GM18951 (cell line): ENCODE data around the gene EPHA10.

Experiments used
- POLR2A ChIP-seq: IDR thresholded peaks from 4 replicates; pipeline ENCODE4 v1.6.1; 2011; ENCODE audit warnings: mild to moderate bottlenecking; ENCODE audit not compliant: insufficient read length, insufficient read depth; ENCODE audit errors: extremely low read depth
- in situ Hi-C: fragments of 300-500 bp; cut with MboI; formaldehyde crosslinking; loops from one replicate; pipeline ENCODE4 v1.12.0; 2022; ENCODE audit warnings: low sequenced_read_pairs, mixed read lengths, inconsistent platforms; ENCODE audit not compliant: unreplicated experiment

Gene EPHA10

DNA sequence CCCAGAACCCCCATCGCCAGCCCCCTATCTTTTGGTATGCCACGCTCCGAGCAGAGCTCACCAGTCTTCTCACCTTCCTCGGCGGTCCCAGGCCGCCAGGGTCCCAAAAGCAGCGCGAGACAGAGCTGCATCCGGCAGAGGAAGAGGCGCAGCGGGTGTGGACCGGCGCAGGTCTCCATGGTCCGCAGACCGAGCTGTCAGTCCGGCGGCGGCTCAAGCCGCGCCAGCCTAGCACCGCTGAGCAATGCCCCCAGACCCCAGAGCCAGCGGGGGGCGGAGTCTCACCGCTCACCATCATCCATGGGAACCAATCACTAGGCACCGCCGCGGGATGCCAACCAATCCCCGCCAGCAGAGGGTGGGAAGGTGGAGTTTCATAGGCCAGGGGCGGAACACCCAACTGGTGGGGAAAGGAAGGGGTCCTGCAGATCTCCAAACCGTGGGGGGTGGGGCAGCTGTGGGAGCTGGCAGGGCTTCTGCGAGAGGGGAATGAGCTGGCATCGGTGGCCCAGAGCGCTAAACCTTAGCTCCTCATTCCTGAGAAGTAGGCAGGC lies at the start of gene EPHA10:
TSS of gene EPHA10 (minus strand) at position 233 of the 554 bp plus-strand sequence. CDS start at position 179, 54 bp downstream.
- no peak for TF ChIP-seq POLR2A
- in situ Hi-C loops = no loop called here

GRCh38 chr1:37814252-37814651 lies 49.3 kb upstream of the EPHA10 start:
- TF ChIP-seq POLR2A = no peak
- in situ Hi-C loops = no loop called here

DNA sequence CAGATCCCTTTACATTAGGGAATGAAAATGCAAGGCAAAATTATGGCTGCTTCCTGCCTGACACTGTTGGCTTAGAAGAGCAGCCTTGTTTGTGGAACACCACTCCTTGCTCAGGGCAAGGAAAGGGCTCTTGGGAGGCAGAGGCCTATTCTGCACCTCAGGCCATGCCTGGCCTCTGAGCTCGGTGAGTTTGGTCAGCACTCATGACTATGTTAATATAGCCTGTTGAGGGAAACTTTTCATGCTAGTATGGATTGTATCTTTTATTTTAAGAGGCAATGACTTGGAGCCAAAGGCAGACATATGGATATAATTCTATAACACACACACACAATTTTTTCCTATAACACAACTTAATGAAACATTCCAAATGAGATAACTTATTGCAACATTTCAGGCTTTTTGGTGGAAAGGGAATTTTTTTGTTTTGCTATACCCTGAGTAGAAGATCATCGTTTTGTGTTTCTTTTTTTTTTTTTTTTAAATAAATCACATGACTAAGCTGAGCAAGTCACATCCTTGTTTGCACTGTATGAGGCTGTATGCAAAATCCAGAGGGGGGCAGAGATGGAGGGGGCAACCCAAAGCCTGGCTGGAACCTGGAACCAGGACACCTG lies 48.7 kb upstream of the EPHA10 start:
- in situ Hi-C loops = no loop called here
- no peak for TF ChIP-seq POLR2A

- in situ Hi-C loops = no loop called here
- TF ChIP-seq POLR2A = no peak
These were observed 46.2 kb upstream of the EPHA10 start for GRCh38 chr1:37811027-37811655.

GRCh38 chr1:37809942-37810341 lies 45.0 kb upstream of the EPHA10 start:
- in situ Hi-C loops = no loop called here
- TF ChIP-seq POLR2A = no peak

DNA sequence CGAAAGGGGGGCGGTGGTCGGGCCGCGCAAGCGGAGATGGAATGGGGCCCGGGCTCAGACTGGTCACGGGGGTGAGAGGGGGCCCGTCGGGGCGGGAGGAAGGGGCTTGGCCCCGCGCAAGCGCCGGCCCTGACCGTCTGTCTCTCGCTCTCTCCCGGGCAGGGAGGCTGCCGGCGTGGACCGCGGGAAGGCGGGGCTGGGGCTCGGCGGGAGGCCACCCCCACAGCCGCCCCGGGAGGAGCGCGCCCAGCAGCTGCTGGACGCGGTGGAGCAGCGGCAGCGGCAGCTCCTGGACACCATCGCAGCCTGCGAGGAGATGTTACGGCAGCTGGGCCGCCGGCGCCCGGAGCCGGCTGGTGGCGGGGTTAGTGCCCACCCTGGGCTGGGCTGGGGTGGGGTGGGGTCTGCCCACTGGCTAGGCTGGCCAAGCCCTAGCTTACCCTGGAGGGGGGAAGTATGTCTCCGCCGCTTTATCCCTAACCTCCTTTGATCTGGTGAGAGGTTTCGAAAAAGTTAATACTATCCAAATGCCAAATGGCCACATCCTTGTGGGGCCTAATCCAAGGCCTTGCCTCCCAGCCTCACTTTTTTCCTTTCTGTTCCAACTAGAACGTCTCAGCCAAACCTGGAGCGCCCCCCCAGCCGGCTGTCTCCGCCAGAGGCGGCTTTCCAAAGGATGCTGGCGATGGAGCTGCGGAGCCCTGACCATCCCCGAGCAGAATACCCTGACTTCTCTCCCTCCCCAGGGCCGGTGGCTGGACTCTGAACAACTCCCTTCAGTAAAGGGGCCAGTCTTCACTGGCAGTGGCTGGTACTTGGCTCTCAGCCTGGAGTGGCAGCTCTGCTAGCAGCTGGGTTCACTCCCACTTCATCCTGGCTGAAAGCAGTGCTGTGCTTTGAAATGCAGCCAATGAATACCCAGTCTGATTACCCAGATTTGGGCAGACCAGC lies 43.7 kb upstream of the EPHA10 start:
- in situ Hi-C loops = no loop called here
- TF ChIP-seq POLR2A = no peak

GRCh38 chr1:37807555-37808368 lies 42.8 kb upstream of the EPHA10 start, which contains the start of the genes C1orf122 and YRDC:
Gene C1orf122 (plus strand): TSS chr1:37807790. CDS start chr1:37808405, 615 bp downstream.
Gene YRDC (minus strand): TSS chr1:37808208. CDS start chr1:37808180, 28 bp downstream.
- peak; percentile 87 for TF ChIP-seq POLR2A

GRCh38 chr1:37807220-37807554 lies 42.3 kb upstream of the EPHA10 start:
- in situ Hi-C loops = no loop called here
- TF ChIP-seq POLR2A = no peak

More at GRCh38 chr1:37807555-37808368, 42.8 kb upstream of the EPHA10 start, which contains the start of the genes C1orf122 and YRDC:
- in situ Hi-C loops = no loop called here

- no peak for TF ChIP-seq POLR2A
- in situ Hi-C loops = no loop called here
These were observed 37.5 kb upstream of the EPHA10 start for GRCh38 chr1:37802439-37802838.

DNA sequence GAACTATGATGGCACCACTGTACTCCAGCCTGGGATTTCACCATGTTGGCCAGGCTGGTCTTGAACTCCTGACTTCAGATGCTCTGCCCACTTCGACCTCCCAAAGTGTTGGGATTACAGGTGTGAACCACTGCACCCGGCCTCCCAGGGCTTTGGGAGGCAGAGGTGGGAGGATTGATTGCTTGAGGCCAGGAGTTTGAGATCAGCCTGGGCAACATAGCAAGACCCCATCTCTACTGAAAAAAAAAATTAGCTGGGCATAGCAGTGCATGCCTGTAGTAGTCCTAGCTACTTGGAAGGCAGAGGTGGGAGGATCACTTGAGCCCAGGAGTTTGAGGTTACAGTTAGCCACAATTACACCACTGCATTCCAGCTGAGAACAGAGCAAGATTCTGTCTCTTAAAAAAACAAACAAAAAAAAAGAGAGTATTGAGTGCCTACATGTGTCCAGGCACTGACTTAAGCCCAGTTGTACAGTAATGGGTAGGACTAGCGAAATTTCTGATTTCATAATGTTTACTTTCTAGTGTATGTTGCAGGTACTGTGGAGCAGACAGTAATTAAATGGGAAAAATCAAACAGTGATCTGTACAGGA lies 32.9 kb upstream of the EPHA10 start:
- no peak for TF ChIP-seq POLR2A
- in situ Hi-C loops = no loop called here

GRCh38 chr1:37795340-37796125 lies 30.6 kb upstream of the EPHA10 start:
- no peak for TF ChIP-seq POLR2A
- in situ Hi-C loops = no loop called here
